Lower leg skin (tissue), 3 donors: Measurements from ENCODE around the gene MACF1.

ENCODE experiments used
- CTCF ChIP-seq, 3 donors: fragments of 450-650 bp; IDR thresholded peaks; one replicate each; pipeline ENCODE4 v1.5.1; 2016; ENCODE audit warnings: antibody characterized with exemption in 3 of 3, mild to moderate bottlenecking in 3 of 3, moderate library complexity in 2 of 3
- POLR2A ChIP-seq, 2 donors: fragments of 450-650 bp; IDR thresholded peaks; one replicate each; pipeline ENCODE4 v1.6.1; 2016 to 2017; ENCODE audit warnings: antibody characterized with exemption in 2 of 2, mild to moderate bottlenecking in 1 of 2, moderate library complexity in 1 of 2

- no peak for TF ChIP-seq CTCF (IDR thresholded peaks at IDR 0.05)
- TF ChIP-seq POLR2A (IDR thresholded peaks at IDR 0.05): no peak
Measured at GRCh38 chr1:39310691-39311090, 106.2 kb downstream of the MACF1 start.
